ENCODE data around the gene UGT1A6. TPM values are rescaled to one million over a fixed set of nuclear protein-coding genes. Genes with fewer than 3 reads are reported as not detected.
"Not testable (repeated sequence)": the region's sequence is repeated elsewhere in the genome, so short reads cannot be mapped to it uniquely, and the experiment has no call there.

Gene UGT1A6
- total RNA-seq, 1 donor from 2014 or later: 2.3 TPM

GRCh38 chr2:233691443-233692433 lies 952 bp upstream of the UGT1A6 start:
- H3K9me3 ChIP-seq: no peaks in the 10 kb centered on the region
- no peaks in the 10 kb centered on the region for H3K4me1 ChIP-seq
- no peaks in the 10 kb centered on the region for H3K36me3 ChIP-seq
- no peak for TF ChIP-seq CTCF (IDR thresholded peaks at IDR 0.05)
- ATAC-seq (peak in 1 of 2 donors; percentile 64), DNase-seq (no peak)
- no peaks in the 10 kb centered on the region for H3K27me3 ChIP-seq (ENCODE audit: low read depth)
- no peak overlapping the region for H3K27ac ChIP-seq
- intact Hi-C loops (cut with DNase I): no loop called here
- no peak overlapping the region for H3K4me3 ChIP-seq

GRCh38 chr2:233693963-233694362 lies 1.3 kb downstream of the UGT1A6 start:
- H3K27ac ChIP-seq: no peak overlapping the region
- H3K4me3 ChIP-seq: no peak overlapping the region
- intact Hi-C loops (cut with DNase I): no loop called here
- DNase-seq (no peak), ATAC-seq (no peak)
- no peaks in the 10 kb centered on the region for H3K9me3 ChIP-seq
- no peaks in the 10 kb centered on the region for H3K36me3 ChIP-seq
- no peaks in the 10 kb centered on the region for H3K27me3 ChIP-seq (ENCODE audit: low read depth)
- no peak for TF ChIP-seq CTCF (IDR thresholded peaks at IDR 0.05)
- H3K4me1 ChIP-seq: no peaks in the 10 kb centered on the region

GRCh38 chr2:233698740-233699139 lies 6.0 kb downstream of the UGT1A6 start:
- intact Hi-C loops (cut with DNase I): no loop called here
- H3K36me3 ChIP-seq: no peaks in the 10 kb centered on the region
- H3K27me3 ChIP-seq (ENCODE audit: low read depth): no peaks in the 10 kb centered on the region
- no peak for TF ChIP-seq CTCF (IDR thresholded peaks at IDR 0.05)
- H3K27ac ChIP-seq: no peak overlapping the region
- ATAC-seq (no peak), DNase-seq (no peak)
- no peaks in the 10 kb centered on the region for H3K9me3 ChIP-seq
- no peaks in the 10 kb centered on the region for H3K4me1 ChIP-seq
- H3K4me3 ChIP-seq: no peak overlapping the region

DNA sequence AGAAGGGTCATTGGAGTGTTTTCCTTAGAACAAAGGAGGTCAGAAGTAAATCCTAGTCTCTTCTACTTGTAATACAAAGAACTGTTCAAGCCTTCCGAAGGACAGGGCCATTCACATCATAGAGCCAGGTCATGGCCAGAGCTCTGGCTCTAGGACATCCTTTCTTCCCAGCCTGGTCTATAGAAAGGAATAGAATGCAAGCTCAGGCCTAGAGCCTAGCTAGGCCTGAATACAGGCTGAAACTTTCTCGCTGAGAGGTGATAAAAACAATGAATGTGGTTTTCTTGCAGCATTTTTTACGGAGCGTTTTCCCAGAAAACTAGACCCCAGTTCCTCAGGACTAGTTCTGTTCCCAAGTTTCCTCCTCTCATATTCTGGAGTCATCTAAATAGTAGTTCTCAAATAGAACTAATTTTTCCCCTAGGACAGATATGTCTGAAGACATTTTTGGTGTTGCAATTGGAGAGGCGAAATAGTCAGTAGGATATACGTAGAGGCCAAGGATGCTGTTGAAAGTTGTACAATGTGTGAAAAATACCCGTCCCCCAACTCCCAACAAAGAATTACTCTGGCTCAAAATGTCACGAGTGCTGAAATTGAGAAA lies 6.8 kb downstream of the UGT1A6 start:
- no peak for ATAC-seq
- no peak overlapping the region for H3K27ac ChIP-seq
- no peak overlapping the region for H3K4me3 ChIP-seq
- H3K27me3 ChIP-seq (ENCODE audit: low read depth): no peaks in the 10 kb centered on the region
- intact Hi-C loops (cut with DNase I): no loop called here
- TF ChIP-seq CTCF (IDR thresholded peaks at IDR 0.05): no peak
- no peak for DNase-seq
- H3K4me1 ChIP-seq: no peaks in the 10 kb centered on the region
- no peaks in the 10 kb centered on the region for H3K9me3 ChIP-seq
- H3K36me3 ChIP-seq: no peaks in the 10 kb centered on the region

DNA sequence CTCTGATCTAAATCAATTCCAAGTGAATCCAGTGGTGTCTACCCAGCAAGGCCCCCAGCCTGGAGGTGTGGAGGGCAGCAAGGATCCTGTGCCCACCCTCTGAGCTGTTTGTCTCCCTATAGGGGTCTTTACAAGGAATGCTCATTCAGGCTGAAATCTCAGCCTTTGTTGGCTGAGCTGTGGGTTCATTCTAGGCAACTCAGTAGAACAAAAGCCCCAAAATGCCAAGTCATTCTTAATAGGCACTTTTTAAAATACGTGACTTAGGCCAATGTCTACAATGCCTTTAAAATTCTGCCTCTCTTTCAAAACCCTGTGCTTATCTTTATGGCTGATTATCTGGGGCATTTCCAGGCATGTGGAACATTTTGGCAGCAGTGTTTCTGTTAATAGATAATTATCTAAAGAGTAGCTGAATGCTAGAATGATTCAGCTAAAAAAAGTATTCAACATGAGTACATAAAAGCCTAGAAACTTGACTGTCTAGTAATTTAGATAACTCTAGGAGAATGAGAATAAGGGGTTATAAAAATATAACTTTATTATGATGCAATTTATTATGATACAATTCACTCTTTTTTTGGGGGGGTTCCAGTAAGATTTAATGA lies 7.4 kb downstream of the UGT1A6 start:
- Histone ChIP-seq H3K36me3 (no peaks in the 10 kb centered on the region), H3K9me3 (no peaks in the 10 kb centered on the region), H3K4me1 (no peaks in the 10 kb centered on the region), H3K27ac (no peak overlapping the region), H3K27me3 (ENCODE audit: low read depth) (no peaks in the 10 kb centered on the region), H3K4me3 (no peak overlapping the region)
- intact Hi-C loops (cut with DNase I): no loop called here
- no peak for TF ChIP-seq CTCF (IDR thresholded peaks at IDR 0.05)
- no peak for DNase-seq
- ATAC-seq: peak in 1 of 2 donors; percentile 54

DNA sequence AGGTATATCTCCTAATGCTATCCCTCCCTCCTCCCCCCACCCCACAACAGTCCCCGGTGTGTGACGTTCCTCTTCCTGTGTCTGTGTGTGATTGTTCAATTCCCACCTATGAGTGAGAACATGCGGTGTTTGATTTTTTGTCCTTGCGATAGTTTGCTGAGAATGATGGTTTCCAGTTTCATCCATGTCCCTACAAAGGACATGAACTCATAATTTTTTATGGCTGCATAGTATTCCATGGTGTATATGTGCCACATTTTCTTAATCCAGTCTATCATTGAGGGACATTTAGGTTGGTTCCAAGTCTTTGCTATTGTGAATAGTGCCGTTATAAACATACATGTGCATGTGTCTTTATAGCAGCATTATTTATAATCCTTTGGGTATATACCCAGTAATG lies 8.2 kb downstream of the UGT1A6 start:
- DNase-seq; H3K27me3 ChIP-seq (ENCODE audit: low read depth); H3K4me3 ChIP-seq; ATAC-seq; H3K36me3 ChIP-seq; H3K4me1 ChIP-seq; H3K27ac ChIP-seq; H3K9me3 ChIP-seq; intact Hi-C loops (cut with DNase I): not testable (repeated sequence)
